ENCODE results near the gene DBF4. TPM values are rescaled to one million over a fixed set of nuclear protein-coding genes. Genes with fewer than 3 reads are reported as not detected.

The DBF4 gene
- total and polyA plus RNA-seq, 10 of the 15 experiments (the other 5 are each of a cell fraction or from before 2014, with no cell fraction given), result 29.3 to 89.8 (median 62.4) TPM

GRCh38 chr7:87885018-87885417, 8.7 kb downstream of the DBF4 start:
- DNase-seq (ENCODE audit: low read depth, low spot score) (no peak), FAIRE-seq (no peak), ATAC-seq (peak; percentile 34)
- TF ChIP-seq CTCF (IDR thresholded peaks at IDR 0.05 in 2 of 3, conservative IDR thresholded peaks at IDR 0.05 in 1 of 3; ENCODE audit: control insufficient read depth in 2 of 3, extremely low read depth in 1 of 3, insufficient read depth in 1 of 3, low read depth in 3 of 3, low read length in 3 of 3), result peak in 1 of 3 experiments; percentile 20; a peak in 1 of 6 replicates
- TF ChIP-seq CHD4 (IDR thresholded peaks at IDR 0.05), result no peak
- TF ChIP-seq KDM1A (IDR thresholded peaks at IDR 0.05; ENCODE audit: borderline replicate concordance), result no peak
- TF ChIP-seq NR2C2 (IDR thresholded peaks at IDR 0.05; ENCODE audit: borderline replicate concordance, control insufficient read depth, insufficient read length, low read depth), result no peak
- TF ChIP-seq IRF3 (IDR thresholded peaks at IDR 0.05), result no peak
- peak; percentile 73; the same call in 1 of the 2 replicates for TF ChIP-seq ZBTB40 (IDR thresholded peaks at IDR 0.05; ENCODE audit: borderline replicate concordance)
- in situ Hi-C loops (cut with MboI) (loop anchor here (10.0 kb wide), 1 partner anchor 570 kb away; no protein-coding TSS in a partner anchor), intact Hi-C loops (cut with micrococcal nuclease; ENCODE audit: unreplicated experiment) (loop anchor here (5.0 kb wide), 1 partner anchor 573 kb away; no protein-coding TSS in a partner anchor)
- Histone ChIP-seq H3K9ac (ENCODE audit: control insufficient read depth, insufficient read depth, low read length) (no peak overlapping the region), H3K36me3 (ENCODE audit: control insufficient read depth in 2 of 2, insufficient read depth in 2 of 2, low read length in 1 of 2) (peaks cover 1 to 9% of the 10 kb centered on the region in 2 experiments), H3K27ac (ENCODE audit: control insufficient read depth, insufficient read depth) (no peak overlapping the region), H2AFZ (ENCODE audit: control insufficient read depth, low read depth, low read length) (no peak overlapping the region), H3K27me3 (replicated peaks in 1 of 2; ENCODE audit: control insufficient read depth in 2 of 2, insufficient read depth in 2 of 2, low read length in 1 of 2) (no peaks in the 10 kb centered on the region), H3K9me3 (replicated peaks; ENCODE audit: control insufficient read depth, insufficient read depth, low read length) (no peaks in the 10 kb centered on the region), H3K79me2 (ENCODE audit: control insufficient read depth, insufficient read depth, low read length) (peaks cover 46% of the 10 kb centered on the region), H3K4me3 (no peak overlapping the region), H3K4me2 (ENCODE audit: control insufficient read depth, insufficient read depth) (no peak overlapping the region), H4K20me1 (ENCODE audit: control insufficient read depth, insufficient read depth) (no peaks in the 10 kb centered on the region), H3K4me1 (ENCODE audit: control insufficient read depth, insufficient read depth, low read length) (no peaks in the 10 kb centered on the region)
- no TSS peak for BruUV-seq (replicated peaks)
- SMC1A ChIA-PET (ENCODE audit: uncharacterized antibody, unreplicated experiment), result interaction anchor here (0.9 to 6.5 kb wide), 9 partner anchors 10 to 379 kb away, joined by 3 to 55 read pairs (median 12); no protein-coding TSS in a partner anchor
- CTCF ChIA-PET, result interaction anchor here (0.7 to 6.6 kb wide), 11 partner anchors 10 to 379 kb away, joined by 3 to 81 read pairs (median 8); no protein-coding TSS in a partner anchor
- POLR2A ChIA-PET, result no interaction called here
- WGBS (ENCODE audit: insufficient coverage, insufficient replicate concordance, low lambda C conversion rate, missing lambda C conversion rate), result 80% methylated on average over 2 of the region's 2 CpGs
- RAD21 ChIA-PET (ENCODE audit: unreplicated experiment), result interaction anchor here (0.8 to 4.1 kb wide), 5 partner anchors 9 to 379 kb away, joined by 3 to 34 read pairs (median 3); partner anchors contain the start of genes ADAM22, DBF4 and SLC25A40

Data from GM12878 (cell line).